Panc1 (cell line): ENCODE measurements around the gene TMEM107. TPM values are rescaled to one million over a fixed set of nuclear protein-coding genes. Genes with fewer than 3 reads are reported as not detected.

Experiments
- ATAC-seq: fragments of 200-7000 bp; cut with Tn5 transposase; 2 replicates; pipeline ENCODE4 v1.9.1; 2020; ENCODE audit warnings: mild to moderate bottlenecking, moderate library complexity
- BruUV-seq: library from RNA; stranded (reverse); fragments of 400-500 nt; replicated peaks from 2 replicates; lab custom pipeline; 2021; lab: Mats Ljungman, UMichigan
- CTCF ChIA-PET: fragments of 300-600 bp; sonication (Branson Sonifier 250); formaldehyde crosslinking; loops from one replicate; lab custom pipeline; 2022; ENCODE audit warnings: antibody characterized with exemption; lab: Charles Lee
- POLR2A ChIA-PET: fragments of 300-600 bp; sonication (Branson Sonifier 250); formaldehyde crosslinking; loops from one replicate; lab custom pipeline; 2022; ENCODE audit warnings: antibody characterized with exemption; lab: Charles Lee
- DNase-seq: peaks from one replicate; pipeline ENCODE4 v3.0.0-alpha.2; 2010; ENCODE audit warnings: low read depth, low spot score
- H3K27ac ChIP-seq: 2 replicates; pipeline ENCODE4 v1.5.1; 2011; ENCODE audit warnings: mild to moderate bottlenecking, low read length, inconsistent platforms
- H3K27me3 ChIP-seq: fragments of 200-500 bp; sonication (Bioruptor generic); 2 replicates; pipeline ENCODE4 v1.6.0; 2014; ENCODE audit warnings: low read length, inconsistent platforms; ENCODE audit not compliant: control insufficient read depth, insufficient read depth
- H3K36me3 ChIP-seq: fragments of 200-500 bp; sonication (Bioruptor generic); 2 replicates; pipeline ENCODE4 v1.5.1; 2014; ENCODE audit warnings: inconsistent platforms, mild to moderate bottlenecking, low read length, moderate library complexity; ENCODE audit not compliant: control insufficient read depth, insufficient read depth
- H3K4me1 ChIP-seq: 2 replicates; pipeline ENCODE4 v1.5.1; 2011; ENCODE audit warnings: inconsistent platforms, mild to moderate bottlenecking, low read length, moderate library complexity; ENCODE audit not compliant: control insufficient read depth, insufficient read depth
- H3K4me3 ChIP-seq, 2 experiments: 2 replicates each; pipeline ENCODE4 v1.5.1; 2011 to 2012; ENCODE audit warnings: low read depth in 2 of 2, low read length in 2 of 2, mild to moderate bottlenecking in 2 of 2, inconsistent platforms in 1 of 2, moderate library complexity in 1 of 2
- H3K9me3 ChIP-seq: fragments of 200-500 bp; sonication (Bioruptor generic); 2 replicates; pipeline ENCODE4 v1.5.1; 2014; ENCODE audit warnings: low read depth, mild to moderate bottlenecking, inconsistent platforms, low read length, moderate library complexity; ENCODE audit not compliant: control insufficient read depth, insufficient read depth
- POLR2AphosphoS5 ChIP-seq: IDR thresholded peaks from 2 replicates; pipeline ENCODE4 v1.6.1; 2012; ENCODE audit warnings: mild to moderate bottlenecking, low read depth, low read length, moderate library complexity
- SIN3A ChIP-seq: IDR thresholded peaks from 2 replicates; pipeline ENCODE4 v1.6.1; 2012; ENCODE audit warnings: low read depth, mild to moderate bottlenecking, low read length, moderate library complexity, borderline replicate concordance; ENCODE audit not compliant: insufficient read depth
- TCF7L2 ChIP-seq: IDR thresholded peaks from 2 replicates; pipeline ENCODE4 v1.6.1; 2011; ENCODE audit warnings: mild to moderate bottlenecking, low read depth, low read length, inconsistent platforms
- in situ Hi-C: cut with HindIII; loops from 2 replicates; pipeline ENCODE4 v1.10.0; 2016; ENCODE audit warnings: low sequenced_read_pairs, low pct_unique_long_range_greater_than_20kb
- intact Hi-C: fragments of 100-400 bp; cut with micrococcal nuclease; formaldehyde crosslinking; loops from one replicate; pipeline ENCODE4 v1.10.0; 2022; ENCODE audit not compliant: unreplicated experiment
- total RNA-seq: library from RNA; stranded (reverse); gene quantifications from one replicate; pipeline ENCODE4 v1.2.1, GENCODE V29; 2021; ENCODE audit not compliant: unreplicated experiment
- TF ChIP-seq, protein P1 (sequence below), 2 experiments: IDR thresholded peaks; 2 replicates each; pipeline ENCODE4 v1.6.1; 2011 to 2012; ENCODE audit warnings: low read depth in 2 of 2, control low read depth in 1 of 2, low read length in 1 of 2, mild to moderate bottlenecking in 1 of 2, moderate library complexity in 1 of 2; ENCODE audit not compliant: insufficient read depth in 1 of 2
- TF ChIP-seq, protein P2 (sequence below): fragments of 450-650 bp; IDR thresholded peaks from 2 replicates; pipeline ENCODE4 v1.5.1; 2017; ENCODE audit warnings: mild to moderate bottlenecking

TMEM107 gene
- total RNA-seq, 1 experiment from 2014 or later = 10.6 TPM

DNA sequence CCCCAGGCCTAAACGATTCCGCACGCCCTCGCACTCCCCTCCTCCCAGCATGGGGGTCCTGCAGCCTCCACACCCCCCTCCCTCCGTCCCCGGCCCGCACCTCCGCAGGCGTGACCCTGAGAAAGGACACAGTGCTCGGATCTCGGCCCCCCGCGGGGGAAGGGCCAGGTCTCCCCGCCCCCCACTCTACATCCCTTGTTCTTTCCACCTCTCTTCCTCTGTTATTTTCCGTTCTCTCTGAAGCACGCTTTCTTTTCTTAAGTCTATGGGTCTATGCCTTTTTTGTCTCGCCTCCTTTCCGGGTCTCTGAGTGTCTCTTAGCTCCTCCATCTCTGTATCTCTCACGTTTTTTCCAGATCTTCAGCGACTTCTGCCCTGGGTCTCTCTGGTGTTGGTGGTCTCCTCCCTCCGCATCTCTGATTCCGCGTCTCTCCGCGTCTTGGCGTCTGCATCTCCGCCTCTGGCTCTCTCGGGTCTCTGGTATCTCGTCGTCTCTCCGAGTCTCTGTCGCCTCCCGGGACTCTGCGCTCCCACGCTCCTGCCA, 50.2 kb downstream of the TMEM107 start:
- Histone ChIP-seq H3K9me3 (no peaks in the 10 kb centered on the region), H3K27me3 (no peaks in the 10 kb centered on the region), H3K27ac (no peak overlapping the region), H3K4me3 (peak overlapping the region; percentile 60 to 92), H3K36me3 (no peaks in the 10 kb centered on the region), H3K4me1 (peaks cover 7% of the 10 kb centered on the region)
- ATAC-seq = peak; percentile 1
- DNase-seq = no peak
- ChIA-PET POLR2A (no interaction called here), CTCF (no interaction called here)
- BruUV-seq = no TSS peak
- TF ChIP-seq TCF7L2 (no peak), POLR2AphosphoS5 (no peak), SIN3A (no peak)
- TF ChIP-seq, protein P1, sequence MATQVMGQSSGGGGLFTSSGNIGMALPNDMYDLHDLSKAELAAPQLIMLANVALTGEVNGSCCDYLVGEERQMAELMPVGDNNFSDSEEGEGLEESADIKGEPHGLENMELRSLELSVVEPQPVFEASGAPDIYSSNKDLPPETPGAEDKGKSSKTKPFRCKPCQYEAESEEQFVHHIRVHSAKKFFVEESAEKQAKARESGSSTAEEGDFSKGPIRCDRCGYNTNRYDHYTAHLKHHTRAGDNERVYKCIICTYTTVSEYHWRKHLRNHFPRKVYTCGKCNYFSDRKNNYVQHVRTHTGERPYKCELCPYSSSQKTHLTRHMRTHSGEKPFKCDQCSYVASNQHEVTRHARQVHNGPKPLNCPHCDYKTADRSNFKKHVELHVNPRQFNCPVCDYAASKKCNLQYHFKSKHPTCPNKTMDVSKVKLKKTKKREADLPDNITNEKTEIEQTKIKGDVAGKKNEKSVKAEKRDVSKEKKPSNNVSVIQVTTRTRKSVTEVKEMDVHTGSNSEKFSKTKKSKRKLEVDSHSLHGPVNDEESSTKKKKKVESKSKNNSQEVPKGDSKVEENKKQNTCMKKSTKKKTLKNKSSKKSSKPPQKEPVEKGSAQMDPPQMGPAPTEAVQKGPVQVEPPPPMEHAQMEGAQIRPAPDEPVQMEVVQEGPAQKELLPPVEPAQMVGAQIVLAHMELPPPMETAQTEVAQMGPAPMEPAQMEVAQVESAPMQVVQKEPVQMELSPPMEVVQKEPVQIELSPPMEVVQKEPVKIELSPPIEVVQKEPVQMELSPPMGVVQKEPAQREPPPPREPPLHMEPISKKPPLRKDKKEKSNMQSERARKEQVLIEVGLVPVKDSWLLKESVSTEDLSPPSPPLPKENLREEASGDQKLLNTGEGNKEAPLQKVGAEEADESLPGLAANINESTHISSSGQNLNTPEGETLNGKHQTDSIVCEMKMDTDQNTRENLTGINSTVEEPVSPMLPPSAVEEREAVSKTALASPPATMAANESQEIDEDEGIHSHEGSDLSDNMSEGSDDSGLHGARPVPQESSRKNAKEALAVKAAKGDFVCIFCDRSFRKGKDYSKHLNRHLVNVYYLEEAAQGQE (IDR thresholded peaks at IDR 0.05; ENCODE audit: insufficient read depth in 1 of 2, low read depth in 2 of 2, low read length in 1 of 2) = no peak
- TF ChIP-seq, protein P2, sequence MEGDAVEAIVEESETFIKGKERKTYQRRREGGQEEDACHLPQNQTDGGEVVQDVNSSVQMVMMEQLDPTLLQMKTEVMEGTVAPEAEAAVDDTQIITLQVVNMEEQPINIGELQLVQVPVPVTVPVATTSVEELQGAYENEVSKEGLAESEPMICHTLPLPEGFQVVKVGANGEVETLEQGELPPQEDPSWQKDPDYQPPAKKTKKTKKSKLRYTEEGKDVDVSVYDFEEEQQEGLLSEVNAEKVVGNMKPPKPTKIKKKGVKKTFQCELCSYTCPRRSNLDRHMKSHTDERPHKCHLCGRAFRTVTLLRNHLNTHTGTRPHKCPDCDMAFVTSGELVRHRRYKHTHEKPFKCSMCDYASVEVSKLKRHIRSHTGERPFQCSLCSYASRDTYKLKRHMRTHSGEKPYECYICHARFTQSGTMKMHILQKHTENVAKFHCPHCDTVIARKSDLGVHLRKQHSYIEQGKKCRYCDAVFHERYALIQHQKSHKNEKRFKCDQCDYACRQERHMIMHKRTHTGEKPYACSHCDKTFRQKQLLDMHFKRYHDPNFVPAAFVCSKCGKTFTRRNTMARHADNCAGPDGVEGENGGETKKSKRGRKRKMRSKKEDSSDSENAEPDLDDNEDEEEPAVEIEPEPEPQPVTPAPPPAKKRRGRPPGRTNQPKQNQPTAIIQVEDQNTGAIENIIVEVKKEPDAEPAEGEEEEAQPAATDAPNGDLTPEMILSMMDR = no peak
- in situ Hi-C loops (no loop called here), intact Hi-C loops (loop anchor here (10.0 kb wide), 1 partner anchor 99 kb away; no protein-coding TSS in a partner anchor)

DNA sequence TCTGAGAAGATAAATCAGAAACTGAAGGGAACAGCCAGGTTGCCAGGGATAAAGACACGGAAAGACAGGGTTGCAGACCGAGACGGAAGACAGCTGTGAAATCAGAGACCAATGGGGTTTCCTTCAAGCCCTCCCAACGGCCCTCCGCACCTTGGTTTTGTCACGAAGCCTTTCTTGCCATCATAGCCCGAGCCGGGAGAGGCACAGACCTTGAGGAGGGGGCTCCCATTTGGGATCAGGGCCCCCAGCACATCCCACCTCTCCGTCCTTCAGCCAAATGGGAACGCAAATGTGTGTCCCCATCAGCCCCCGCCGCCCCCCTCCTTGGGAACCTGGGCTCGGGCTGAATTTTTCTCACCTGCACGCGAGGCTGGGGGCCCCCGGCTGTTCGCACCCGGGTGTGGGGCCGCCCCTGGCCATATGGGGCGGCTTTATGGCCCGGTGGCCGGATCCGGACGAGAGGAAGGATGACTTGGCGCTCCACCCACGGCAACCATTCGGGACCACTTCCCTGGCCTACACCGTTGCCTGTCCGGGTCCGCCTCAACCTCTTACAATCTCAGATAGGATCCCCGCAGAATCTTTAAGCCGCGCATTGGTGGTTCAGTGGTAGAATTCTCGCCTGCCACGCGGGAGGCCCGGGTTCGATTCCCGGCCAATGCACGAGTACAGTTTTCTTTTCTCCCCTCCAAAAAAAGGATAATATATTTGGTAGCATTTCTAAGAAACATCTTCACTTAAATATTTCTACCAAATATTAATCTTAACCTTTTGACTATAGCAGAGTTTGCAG, 50.8 kb downstream of the TMEM107 start:
- ChIA-PET POLR2A (no interaction called here), CTCF (no interaction called here)
- intact Hi-C loops = loop anchor here (10.0 kb wide), 1 partner anchor 99 kb away; no protein-coding TSS in a partner anchor
- TF ChIP-seq POLR2AphosphoS5 (peak; percentile 76), SIN3A (no peak)
- TF ChIP-seq, protein P2 = no peak
- ATAC-seq (no peak; the same call in 1 of the 2 replicates), DNase-seq (no peak)
- Histone ChIP-seq H3K4me3 (peak overlapping the region; percentile 60 to 92), H3K4me1 (peaks cover 7% of the 10 kb centered on the region), H3K36me3 (no peaks in the 10 kb centered on the region), H3K27me3 (no peaks in the 10 kb centered on the region), H3K9me3 (no peaks in the 10 kb centered on the region), H3K27ac (no peak overlapping the region)
- no TSS peak for BruUV-seq
- in situ Hi-C loops = no loop called here
